Stimulated activated CD8-positive, alpha-beta memory T cell treated with anti-CD3 and anti-CD28 coated beads, Interleukin-15, amount 100 ng/mL, for 48 hours (primary cell): Measurements from ENCODE around the gene DNAJC12.
"Not testable (repeated sequence)": the region's sequence is repeated elsewhere in the genome, so short reads cannot be mapped to it uniquely, and the experiment has no call there.

Experiments
- DNase-seq, 2 donors: peaks; one replicate each; pipeline ENCODE4 v3.0.0-alpha.2; 2020; ENCODE audit warnings: low read depth in 2 of 2

Gene DNAJC12

DNA sequence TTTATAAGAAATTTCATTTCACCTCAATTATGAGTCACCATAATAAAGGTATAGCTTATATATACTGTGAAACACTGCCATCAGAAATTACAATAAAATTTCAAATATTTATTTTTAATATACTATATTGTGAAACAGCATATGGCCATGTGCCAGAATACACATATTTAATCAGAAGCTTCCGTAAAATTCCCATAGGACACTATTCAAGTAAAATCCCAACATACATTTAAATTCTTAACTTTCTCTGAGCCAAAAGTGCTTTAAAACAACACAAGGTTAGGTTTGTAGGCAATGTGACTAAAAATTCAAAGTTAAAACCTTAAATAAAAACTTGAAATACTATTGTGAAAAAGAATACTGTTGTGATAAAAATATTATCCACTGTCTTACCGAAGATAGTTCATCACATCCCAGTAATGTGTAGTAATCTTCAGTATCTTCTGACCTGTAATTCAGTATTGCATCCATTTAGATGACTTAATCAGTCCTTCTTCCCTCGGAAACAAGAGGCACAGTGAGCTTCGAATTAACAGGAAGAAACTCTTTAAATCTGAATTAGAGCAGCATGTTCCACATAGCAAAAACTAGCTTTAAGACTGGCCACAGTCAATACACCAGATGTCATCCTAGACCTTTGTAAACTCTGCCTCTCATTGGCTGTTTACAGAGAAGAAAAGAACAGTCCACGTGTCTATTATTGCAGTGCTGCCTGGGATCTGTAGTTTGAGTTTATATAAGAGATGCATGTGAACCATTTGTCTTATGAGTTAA lies at the start of gene DNAJC12:
Gene DNAJC12 (minus strand): TSS at position 648 of the 774 bp plus-strand sequence. CDS start 177 bp downstream, at position 471.
- no peak for DNase-seq

DNA sequence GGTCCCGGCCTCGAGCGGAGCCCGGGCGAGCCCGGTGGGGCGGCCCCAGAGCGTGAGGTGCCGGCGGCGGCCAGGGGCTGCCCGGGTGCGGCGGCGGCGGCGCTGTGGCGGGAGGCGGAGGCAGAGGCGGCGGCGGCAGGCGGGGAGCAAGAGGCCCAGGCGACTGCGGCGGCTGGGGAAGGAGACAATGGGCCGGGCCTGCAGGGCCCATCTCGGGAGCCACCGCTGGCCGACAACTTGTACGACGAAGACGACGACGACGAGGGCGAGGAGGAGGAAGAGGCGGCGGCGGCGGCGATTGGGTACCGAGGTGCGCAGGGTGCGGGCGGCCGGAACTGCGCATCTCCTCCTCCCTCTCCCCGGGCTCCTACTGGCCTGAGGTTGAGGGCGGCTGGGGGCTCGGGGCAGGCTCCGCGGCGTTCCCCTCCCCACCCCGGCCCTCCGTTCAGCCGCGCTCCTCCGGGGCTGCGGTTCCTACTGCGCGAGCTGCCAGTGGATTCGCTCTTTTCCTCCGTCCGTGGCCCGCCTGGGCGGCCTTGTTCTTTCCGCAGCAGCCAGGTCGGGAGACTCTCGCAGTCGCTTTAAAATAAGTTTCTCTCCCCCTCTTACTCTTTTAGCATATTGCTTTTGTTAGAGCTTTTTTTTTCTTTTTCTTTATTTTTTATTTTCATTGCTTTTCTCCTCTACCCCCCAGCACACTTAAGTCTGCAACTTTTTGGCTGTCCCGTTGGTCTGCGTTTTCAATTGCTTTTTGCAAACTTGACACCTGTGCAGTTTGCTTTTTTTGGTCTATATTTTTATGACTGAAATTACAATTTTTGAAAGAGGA lies 47.1 kb upstream of the DNAJC12 start:
- DNase-seq, result peak; percentile 70

DNA sequence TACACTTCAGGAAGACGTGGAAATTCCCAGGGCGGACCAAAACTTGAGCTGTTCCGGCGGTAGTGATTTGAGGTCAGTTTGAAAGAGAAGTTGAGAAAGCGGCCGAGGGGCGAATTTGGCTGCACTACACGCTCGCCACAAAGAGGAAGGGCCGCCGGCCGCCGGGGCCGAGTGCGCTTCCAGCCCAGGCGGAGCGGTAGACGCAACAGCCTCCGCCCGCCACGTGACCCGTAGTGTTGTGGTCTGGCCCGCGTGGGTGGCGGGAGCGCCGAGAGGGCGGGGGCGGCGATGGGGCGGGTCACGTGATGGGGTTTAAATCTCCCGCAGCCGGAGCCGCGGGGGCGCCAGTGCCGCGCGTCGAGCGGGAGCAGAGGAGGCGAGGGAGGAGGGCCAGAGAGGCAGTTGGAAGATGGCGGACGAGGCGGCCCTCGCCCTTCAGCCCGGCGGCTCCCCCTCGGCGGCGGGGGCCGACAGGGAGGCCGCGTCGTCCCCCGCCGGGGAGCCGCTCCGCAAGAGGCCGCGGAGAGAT lies 46.4 kb upstream of the DNAJC12 start, which contains the start of gene SIRT1:
Gene SIRT1 (plus strand): TSS at position 344 of the 529 bp plus-strand sequence. CDS start 66 bp downstream, at position 410.
- DNase-seq, result peak; percentile 86 to 92

DNA sequence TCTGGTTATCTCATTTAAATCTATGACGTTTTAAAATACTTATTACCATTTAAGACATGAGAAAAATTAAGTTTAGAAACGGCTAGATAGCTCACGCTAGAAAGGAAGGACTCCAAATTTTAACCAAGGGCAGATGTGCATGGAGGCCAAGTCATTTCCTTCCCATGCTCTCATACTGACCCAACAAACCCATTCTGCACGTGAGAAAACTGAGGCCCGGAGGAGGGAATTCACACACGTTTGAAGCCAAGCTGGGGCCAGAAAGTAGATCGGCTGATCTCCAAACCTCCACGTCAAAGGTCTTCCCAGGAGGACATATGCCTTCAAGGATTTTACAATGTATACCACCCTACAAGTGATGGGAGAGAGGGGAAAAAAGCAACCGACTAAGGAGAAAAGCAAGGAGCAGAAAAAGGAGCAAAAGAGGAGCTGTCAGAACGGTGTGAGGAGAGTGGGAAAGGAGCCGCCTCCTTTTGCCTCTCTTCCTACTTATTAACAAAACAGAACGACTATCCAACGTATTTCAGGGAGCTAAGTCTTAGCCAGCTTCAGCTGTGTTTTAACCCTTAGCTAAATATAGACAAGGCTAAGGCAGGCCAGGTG lies 45.8 kb upstream of the DNAJC12 start:
- no peak for DNase-seq

DNA sequence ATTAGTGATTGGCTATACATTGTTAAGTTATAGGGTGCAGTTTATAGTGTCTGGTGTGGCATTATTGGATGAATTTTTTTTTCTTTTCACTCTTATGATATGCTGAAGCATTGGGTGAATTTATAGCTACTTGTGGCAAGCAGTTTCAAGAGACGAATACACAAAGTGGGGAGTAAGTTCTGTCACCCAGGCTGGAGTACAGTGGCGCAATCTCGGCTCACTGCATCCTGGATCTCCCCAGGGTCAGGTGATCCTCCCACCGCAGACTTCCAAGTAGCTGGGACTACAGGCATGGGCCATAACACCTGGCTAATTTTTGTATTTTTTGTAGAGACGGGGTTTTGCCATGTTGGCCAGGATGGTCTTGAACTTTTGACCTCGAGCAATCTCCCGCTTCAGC lies 40.1 kb upstream of the DNAJC12 start:
- no peak for DNase-seq

DNA sequence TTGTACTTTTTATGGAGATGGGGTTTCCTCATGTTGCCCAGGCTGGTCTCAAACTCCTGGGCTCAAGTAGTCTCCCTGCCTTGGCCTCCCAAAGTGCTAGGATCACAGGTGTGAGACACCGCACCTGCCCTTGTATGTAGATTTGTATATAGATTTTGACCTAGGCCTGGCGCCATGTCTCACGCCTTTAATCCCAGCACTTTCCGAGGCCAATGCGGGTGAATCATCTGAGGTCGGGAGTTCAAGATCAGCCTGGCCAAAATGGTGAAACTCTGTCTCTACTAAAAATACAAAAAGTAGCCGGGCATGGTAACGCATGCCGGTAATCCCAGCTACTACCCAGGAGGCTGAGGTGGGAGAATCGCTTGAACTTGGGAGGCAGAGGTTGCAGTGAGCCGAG lies 39.4 kb upstream of the DNAJC12 start:
- not testable (repeated sequence) for DNase-seq

DNA sequence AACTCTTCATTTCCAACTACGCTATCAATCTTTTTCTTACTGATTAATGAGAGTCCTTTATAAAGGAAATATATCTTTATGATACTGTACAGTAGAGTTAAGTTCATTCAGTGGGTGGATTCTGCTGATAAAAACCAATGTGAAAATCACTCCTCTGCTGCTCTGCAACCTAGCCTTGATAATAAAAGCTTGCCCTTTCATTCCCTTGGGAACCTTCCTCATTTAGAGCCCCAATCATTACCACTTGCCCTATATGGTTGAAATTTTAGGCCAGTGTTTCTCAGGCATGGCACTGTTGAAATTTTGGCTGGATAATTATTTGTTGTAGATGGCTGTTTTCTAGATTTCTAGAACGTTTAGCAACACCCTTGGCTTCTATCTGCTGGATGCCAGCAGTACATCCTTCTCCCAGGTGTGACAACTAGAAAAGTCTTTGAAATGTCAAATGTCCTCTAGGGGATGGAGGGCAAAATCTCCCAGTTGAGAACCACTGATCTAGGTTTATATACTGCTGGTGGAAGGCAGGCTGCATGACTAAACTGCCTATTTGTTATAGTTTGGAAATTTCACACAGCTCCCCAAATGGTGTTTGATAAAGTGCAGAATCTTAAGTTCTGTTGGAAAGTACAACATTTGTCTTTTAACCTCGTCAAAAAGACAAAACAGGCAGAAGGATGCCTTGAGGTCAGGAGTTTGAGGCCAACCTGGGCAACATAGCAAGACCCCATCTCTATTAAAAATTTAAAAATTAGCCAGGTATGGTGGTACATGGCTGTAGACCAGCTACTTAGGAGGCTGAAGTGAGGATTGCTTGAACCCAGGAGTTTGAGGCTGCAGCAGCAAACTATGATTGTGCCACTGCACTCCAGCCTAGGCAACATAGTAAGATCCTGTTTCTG lies 37.6 kb upstream of the DNAJC12 start:
- DNase-seq, result no peak

DNA sequence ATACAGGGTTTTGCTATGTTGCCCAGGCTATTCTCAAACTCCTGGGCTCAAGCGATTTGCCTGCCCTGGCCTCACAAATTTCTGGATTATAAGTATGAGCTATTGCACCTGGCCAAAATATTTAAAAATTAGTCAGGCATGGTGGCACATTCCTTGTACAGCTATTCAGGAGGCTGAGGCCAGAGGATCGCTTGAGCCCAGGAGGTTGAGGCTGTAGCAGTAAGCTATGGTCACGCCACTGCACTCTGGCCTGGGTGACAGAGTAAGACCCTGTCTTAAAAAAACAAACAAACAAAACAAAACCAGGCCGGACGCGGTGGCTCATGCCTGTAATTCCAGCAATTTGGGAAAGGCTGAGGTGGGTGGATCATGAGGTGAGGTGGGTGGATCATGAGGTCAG lies 32.0 kb upstream of the DNAJC12 start:
- DNase-seq, result no peak

DNA sequence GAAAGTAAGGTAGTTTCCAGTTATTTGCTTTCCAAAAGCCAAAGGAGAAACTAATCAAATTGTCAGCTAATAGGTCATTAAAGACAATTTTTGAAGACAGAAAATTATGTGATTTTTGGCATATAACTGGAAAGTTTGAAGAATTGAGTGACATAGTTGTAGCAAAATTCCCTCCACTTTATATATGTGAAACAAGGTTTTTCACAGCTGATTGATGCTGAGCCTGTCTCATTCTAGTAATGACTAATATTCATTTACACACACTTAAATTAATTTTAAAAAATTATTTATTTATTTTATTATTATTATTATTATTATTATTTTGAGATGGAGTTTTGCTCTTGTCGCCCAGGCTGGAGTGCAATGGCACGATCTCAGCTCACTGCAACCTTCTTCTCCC lies 30.1 kb upstream of the DNAJC12 start:
- DNase-seq, result no peak

DNA sequence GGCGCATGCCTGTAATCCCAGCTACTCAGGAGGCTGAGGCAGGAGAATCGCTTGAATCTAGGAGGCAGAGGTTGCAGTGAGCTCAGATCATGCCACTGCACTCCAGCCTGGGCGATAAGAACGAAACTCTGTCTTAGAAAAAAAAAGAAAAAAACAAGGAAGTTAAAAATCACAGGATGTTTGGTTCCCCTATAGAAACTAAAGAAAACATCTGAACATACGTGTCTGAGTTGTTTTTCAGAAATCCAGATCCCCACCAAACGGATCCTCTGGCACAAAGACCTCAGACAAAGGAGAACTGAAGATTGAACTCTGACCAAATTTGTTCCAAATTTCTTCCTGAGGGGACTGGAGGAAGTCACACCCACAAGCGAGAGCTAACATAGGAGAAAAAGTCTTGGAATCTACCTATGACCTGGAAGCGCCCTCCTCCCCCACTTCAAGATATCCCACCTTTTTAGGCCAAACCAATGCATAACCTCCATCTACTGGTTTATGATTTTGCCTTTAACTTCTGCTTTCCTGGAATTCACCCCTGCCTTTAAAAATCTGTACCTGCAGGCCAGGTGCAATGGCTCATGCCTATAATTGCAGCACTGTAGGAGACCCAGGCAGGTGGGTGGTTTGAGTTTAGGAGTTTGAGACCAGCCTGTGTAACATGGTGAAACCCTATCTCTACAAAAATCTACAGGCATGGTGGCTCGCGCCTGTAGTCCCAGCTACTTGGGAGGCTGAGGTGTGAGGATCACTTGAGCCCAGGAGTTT lies 26.8 kb upstream of the DNAJC12 start:
- no peak for DNase-seq

DNA sequence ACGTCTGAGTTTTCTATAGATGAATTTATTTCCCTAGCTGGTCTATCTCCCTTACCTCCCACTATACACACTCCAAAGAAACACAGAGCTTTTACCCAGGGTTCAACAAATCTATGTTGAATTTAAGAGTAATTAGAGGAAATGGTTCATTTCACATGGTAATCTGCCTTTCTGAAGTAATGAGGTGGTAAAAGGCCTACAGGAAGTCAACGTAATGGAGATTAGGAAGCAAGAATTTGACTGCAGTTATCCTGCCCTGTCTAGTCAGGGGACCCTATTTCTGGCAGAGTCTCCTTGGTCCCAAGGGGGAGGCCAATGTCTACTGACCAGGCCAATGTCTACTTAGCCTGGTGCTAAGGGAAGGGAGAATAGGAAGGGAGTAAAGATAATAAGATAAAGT lies 25.1 kb upstream of the DNAJC12 start:
- DNase-seq, result no peak

DNA sequence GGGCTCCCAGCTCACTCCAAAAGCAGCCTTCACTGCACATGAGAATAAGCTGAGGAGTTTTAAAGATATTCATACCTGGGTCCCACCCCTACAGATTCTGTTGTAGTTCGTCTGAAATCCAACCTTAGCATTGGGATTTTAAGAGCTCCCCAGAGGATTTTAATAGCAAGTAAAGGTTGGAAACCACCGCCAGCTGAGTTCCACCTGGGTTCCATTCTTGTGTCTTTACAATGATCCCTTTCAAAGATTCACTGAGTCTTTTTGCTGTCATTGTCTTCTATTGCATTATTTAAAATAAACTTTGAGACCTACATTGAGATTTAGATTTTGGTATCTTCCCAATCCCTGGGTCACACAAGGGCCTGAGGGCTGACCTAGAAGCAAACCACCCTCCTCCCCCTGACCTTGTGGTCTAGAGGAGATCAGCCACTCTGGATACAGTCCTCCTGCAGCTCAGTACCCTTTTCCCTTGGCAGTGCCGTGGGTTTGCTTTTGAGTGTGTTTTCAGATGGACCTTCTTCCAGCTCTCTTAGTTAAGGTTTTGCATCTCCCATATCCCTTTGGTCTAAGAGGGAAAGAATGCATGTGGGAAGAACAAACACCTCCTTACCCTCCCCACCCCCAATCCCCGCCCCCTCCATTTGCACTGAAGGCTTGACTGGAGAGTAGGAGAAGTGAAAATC lies 23.9 kb upstream of the DNAJC12 start:
- DNase-seq, result no peak

DNA sequence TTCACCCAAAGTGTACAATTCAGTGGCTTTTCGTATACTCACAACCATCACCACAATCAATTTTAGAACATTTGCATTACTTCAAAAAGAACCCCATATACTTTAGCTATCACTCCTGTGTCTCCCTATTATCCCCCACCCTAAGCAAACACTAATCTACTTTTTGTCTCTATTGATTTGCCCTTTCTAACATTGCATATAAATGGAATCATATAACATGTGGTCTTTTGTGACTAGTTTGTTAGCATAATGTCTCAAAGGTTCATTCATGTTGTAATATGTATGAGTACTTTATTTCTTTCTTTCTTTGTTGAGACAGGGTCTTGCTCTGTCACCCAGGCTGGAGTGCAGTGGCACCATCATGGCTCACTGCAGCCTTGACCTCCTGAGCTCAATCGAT lies 21.0 kb upstream of the DNAJC12 start:
- no peak for DNase-seq

DNA sequence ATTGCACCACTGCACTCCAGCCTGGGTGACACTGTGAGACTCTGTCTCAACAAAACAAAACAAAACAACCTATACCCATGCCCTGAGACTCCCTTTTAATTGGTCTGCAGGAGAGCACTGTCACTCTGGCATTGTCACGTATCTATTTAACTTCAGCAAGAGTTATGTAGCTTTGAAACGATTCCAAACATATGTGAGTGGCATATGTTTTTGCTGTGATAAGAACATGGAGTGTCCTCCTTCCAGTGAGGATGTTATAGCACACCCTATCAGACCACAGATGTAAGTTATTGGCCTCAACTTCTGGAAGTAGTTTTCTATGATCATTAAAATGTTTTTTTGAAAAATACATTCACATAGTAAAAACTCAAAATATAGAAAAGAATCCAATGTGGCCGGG lies 15.5 kb upstream of the DNAJC12 start:
- DNase-seq, result no peak

DNA sequence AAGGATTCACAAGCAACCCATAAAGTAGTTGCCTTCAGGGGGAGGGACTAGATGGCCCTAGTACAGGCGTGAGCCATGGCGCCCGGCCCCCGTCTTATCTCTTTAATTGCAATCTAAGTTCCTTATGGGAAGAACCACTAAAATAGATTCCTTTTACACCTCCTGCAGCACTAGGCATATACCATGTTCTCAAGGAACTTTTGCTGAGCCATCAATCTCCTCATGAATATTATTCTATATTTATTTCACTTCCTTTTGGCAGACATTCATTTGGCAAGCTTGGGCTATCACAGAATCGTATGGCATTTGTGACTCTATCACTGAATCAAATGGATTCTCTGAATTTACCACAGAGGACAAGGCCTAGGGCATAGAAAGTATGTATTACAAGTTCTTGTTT lies 14.8 kb upstream of the DNAJC12 start:
- DNase-seq, result no peak

DNA sequence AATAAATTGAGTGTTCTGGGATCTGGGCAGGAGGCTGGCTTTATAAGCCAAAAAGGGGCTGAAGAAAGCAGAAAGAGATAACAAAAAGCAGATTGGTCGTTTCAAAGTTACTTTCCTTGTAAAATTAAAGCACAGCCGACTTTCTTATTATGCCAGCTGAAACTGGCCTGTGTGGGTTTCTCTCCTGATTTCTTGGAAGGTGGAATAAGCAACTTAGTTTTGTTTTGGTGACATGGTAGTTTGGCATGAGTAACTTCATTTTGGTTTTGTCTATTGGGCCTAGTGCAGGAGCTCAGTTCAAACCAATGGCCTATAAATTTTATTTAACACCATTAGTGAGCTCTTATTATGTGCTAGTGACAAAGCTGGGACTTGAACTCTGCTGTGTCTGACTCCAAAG lies 13.2 kb upstream of the DNAJC12 start:
- DNase-seq, result no peak

DNA sequence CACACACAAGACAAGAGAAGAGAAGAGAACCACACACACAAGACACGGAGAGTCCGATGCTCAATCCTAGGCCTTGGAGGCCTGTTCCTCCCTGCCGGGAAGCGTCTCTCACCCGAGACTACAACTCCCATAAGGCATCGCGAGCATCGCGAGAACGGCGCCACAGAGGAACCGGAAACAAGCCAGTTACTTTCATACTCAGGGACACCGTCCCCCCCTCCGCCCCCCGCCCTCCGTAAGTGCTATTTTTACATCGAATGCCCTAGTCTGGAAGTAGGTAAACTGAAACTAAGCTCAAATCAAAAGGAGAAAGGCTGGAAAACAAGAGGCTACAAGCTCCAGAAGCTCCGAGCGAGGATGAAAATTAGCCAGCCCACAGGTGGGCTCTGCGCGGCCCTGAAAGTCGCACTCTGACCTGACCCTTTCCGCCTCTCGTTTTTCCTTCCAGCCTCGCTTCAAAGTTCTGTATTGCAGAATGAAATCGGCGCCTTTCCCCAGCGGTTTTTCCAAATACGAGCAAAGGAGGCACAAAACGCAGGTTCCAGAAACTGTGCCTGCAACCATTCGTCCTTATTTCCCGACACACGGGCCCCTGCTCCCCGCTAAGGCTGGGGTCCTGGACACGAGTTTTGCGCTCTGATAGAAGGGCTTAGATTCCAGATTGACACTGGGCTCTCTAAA lies 11.5 kb upstream of the DNAJC12 start:
- DNase-seq, result peak; percentile 83 to 87

DNA sequence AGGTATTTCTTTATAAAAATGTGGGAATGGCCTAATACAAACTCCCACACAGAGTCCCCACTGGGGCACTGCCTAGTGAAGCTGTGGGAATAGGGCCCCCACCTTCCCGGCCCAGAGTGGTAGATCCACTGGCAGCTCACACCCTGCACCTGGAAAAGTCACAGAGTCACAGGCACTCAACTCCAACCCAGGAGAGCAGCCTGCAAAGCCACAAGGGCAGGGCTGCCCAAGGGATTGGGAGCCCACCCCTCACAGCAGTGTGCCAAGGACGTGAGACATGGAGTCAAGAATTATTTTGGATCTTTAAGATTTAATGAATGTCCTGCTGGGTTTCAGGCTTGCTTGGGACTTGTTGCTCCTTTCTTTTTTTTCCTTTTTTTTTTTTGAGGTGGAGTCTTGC lies 5.3 kb upstream of the DNAJC12 start:
- DNase-seq, result no peak

DNA sequence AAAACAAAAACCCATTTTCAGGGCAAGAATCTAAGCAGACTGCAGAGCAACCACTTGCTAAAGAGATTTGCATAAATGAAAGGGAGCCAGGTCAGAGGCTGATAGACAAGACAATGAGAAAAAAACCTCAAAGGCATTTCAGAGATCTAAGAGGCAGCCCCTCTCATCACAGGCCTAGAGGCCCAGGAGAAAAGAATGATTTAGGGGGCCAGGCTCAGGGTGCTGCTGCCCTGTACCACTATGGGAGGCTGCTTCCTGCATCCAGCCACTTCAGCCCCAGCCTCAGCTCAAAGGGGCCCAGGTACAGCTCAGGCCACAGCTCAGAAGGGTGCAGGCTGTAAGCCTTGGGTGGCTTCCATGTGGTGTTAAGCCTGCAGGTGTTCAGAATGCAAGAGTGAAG lies 3.7 kb upstream of the DNAJC12 start:
- no peak for DNase-seq
